ENCODE results near the gene ITGA8.

Gene ITGA8

DNA sequence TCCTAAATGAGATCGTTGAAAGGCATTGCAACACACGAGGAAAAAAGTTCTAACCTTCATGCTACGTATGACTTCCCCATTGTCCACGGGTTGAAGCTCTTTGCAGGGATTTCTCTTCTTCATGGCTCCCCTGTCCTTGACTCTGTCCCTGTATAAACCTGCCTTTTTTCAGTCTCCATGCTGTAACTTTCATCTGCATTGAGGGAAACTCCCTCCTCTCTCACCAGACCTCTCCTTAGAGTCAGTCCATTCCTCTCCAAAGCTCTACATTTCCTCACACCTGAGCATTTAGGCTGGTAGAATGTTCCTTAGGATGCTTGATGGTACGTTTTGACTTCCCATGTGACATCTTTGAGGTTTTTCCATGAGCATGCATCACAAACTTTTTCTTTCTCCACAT lies 214.4 kb downstream of the ITGA8 start:
- DNase-seq (ENCODE audit: low spot score) = no peak
- CTCF ChIA-PET = no interaction called here
- POLR2A ChIA-PET (ENCODE audit: low non-redundant PET) = no interaction called here
- TF ChIP-seq CTCF (conservative IDR thresholded peaks at IDR 0.05; ENCODE audit: low read depth) = no peak
- no peak overlapping the region for H3K27ac ChIP-seq

GRCh38 chr10:15504101-15504840 lies 215.5 kb downstream of the ITGA8 start:
- H3K27ac ChIP-seq = no peak overlapping the region
- TF ChIP-seq CTCF (conservative IDR thresholded peaks at IDR 0.05; ENCODE audit: low read depth) = no peak
- ChIA-PET CTCF (no interaction called here), POLR2A (ENCODE audit: low non-redundant PET) (no interaction called here)
- DNase-seq (ENCODE audit: low spot score) = no peak

GRCh38 chr10:15494850-15495506 lies 224.7 kb downstream of the ITGA8 start:
- TF ChIP-seq CTCF (conservative IDR thresholded peaks at IDR 0.05; ENCODE audit: low read depth) = no peak
- ChIA-PET CTCF (no interaction called here), POLR2A (ENCODE audit: low non-redundant PET) (no interaction called here)
- no peak overlapping the region for H3K27ac ChIP-seq
- no peak for DNase-seq (ENCODE audit: low spot score)

- H3K27ac ChIP-seq = no peak overlapping the region
- POLR2A ChIA-PET (ENCODE audit: low non-redundant PET) = no interaction called here
- CTCF ChIA-PET = no interaction called here
- no peak for TF ChIP-seq CTCF (conservative IDR thresholded peaks at IDR 0.05; ENCODE audit: low read depth)
- DNase-seq (ENCODE audit: low spot score) = no peak
Measured at GRCh38 chr10:15491856-15492642, 227.7 kb downstream of the ITGA8 start.

DNA sequence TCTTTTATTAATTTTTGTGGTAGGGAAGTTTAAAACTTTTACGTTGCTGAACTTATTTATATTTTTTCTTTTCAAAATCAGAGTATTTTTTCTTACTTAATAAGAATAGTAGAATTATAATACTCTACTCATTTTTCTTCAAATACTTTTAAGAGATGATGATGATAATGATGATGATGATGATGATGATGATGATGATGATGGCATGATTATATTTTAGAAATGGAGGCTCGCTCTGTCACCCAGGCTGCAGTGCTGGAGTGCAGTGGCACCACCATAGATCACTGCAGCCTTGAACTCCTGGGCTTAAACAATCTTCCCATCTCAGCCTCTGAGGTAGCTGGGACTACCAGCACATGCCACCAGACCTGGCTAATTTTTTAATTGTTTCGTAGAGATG lies 230.3 kb downstream of the ITGA8 start:
- no peak for TF ChIP-seq CTCF (conservative IDR thresholded peaks at IDR 0.05; ENCODE audit: low read depth)
- POLR2A ChIA-PET (ENCODE audit: low non-redundant PET) = no interaction called here
- no peak overlapping the region for H3K27ac ChIP-seq
- no peak for DNase-seq (ENCODE audit: low spot score)
- CTCF ChIA-PET = no interaction called here

- ChIA-PET POLR2A (ENCODE audit: low non-redundant PET) (no interaction called here), CTCF (no interaction called here)
- no peak overlapping the region for H3K27ac ChIP-seq
- TF ChIP-seq CTCF (conservative IDR thresholded peaks at IDR 0.05; ENCODE audit: low read depth) = no peak
- DNase-seq (ENCODE audit: low spot score) = no peak
Measured at GRCh38 chr10:15487376-15487775, 232.3 kb downstream of the ITGA8 start.
